H9 (cell line): ENCODE data around the gene ACSBG1. TPM values are rescaled to one million over a fixed set of nuclear protein-coding genes. Genes with fewer than 3 reads are reported as not detected.

Source experiments
- DNase-seq: peaks from one replicate; pipeline ENCODE4 v3.0.0-alpha.2; 2017
- H2AFZ ChIP-seq: one replicate; pipeline ENCODE4 v1.6.1; 2013; ENCODE audit warnings: mild to moderate bottlenecking, low read length, control low read depth, moderate library complexity
- H2AK5ac ChIP-seq: 2 replicates; pipeline ENCODE4 v1.6.1; 2013; ENCODE audit warnings: low read length, control low read depth, mixed read lengths; ENCODE audit not compliant: insufficient read length
- H2BK120ac ChIP-seq: one replicate; pipeline ENCODE4 v1.6.1; 2013; ENCODE audit warnings: low read depth, mild to moderate bottlenecking, low read length, control low read depth, inconsistent platforms; ENCODE audit not compliant: poor library complexity, severe bottlenecking
- H2BK12ac ChIP-seq: 2 replicates; pipeline ENCODE4 v1.6.1; 2013; ENCODE audit warnings: low read length, control low read depth, mixed read lengths, low read depth; ENCODE audit not compliant: insufficient read length
- H2BK15ac ChIP-seq: 2 replicates; pipeline ENCODE4 v1.6.1; 2013; ENCODE audit warnings: low read depth, low read length, control low read depth
- H2BK20ac ChIP-seq: one replicate; pipeline ENCODE4 v1.6.1; 2013; ENCODE audit warnings: low read depth, mild to moderate bottlenecking, low read length, control low read depth, inconsistent platforms; ENCODE audit not compliant: poor library complexity, severe bottlenecking
- H2BK5ac ChIP-seq: 2 replicates; pipeline ENCODE4 v1.6.1; 2013; ENCODE audit warnings: low read length, control low read depth, mixed read lengths; ENCODE audit not compliant: insufficient read length
- H3K14ac ChIP-seq: 2 replicates; pipeline ENCODE4 v1.6.1; 2013; ENCODE audit warnings: low read length, control low read depth; ENCODE audit not compliant: insufficient read depth
- H3K18ac ChIP-seq: 2 replicates; pipeline ENCODE4 v1.6.1; 2013; ENCODE audit warnings: low read depth, mild to moderate bottlenecking, mixed read lengths, low read length, control low read depth; ENCODE audit not compliant: insufficient read length
- H3K23ac ChIP-seq: 2 replicates; pipeline ENCODE4 v1.6.1; 2013; ENCODE audit warnings: low read length, control low read depth, mixed read lengths, low read depth; ENCODE audit not compliant: insufficient read length
- H3K23me2 ChIP-seq: 2 replicates; pipeline ENCODE4 v1.6.1; 2013; ENCODE audit warnings: low read depth, mild to moderate bottlenecking, mixed read lengths, low read length, control low read depth; ENCODE audit not compliant: insufficient read length, poor library complexity, severe bottlenecking
- H3K27ac ChIP-seq: 2 replicates; pipeline ENCODE4 v1.5.1; 2013; ENCODE audit warnings: low read length, control low read depth, mixed read lengths, low read depth; ENCODE audit not compliant: insufficient read length
- H3K27me3 ChIP-seq: 2 replicates; pipeline ENCODE4 v1.6.1; 2013; ENCODE audit warnings: low read length, control low read depth, inconsistent platforms; ENCODE audit not compliant: insufficient read depth
- H3K4ac ChIP-seq: 2 replicates; pipeline ENCODE4 v1.6.1; 2013; ENCODE audit warnings: low read depth, mild to moderate bottlenecking, control low read depth, inconsistent platforms, low read length, moderate library complexity
- H3K4me1 ChIP-seq: 2 replicates; pipeline ENCODE4 v1.6.1; 2013; ENCODE audit warnings: low read length, control low read depth, inconsistent platforms; ENCODE audit not compliant: insufficient read depth
- H3K4me2 ChIP-seq: 2 replicates; pipeline ENCODE4 v1.6.1; 2013; ENCODE audit warnings: low read length, control low read depth, mixed read lengths; ENCODE audit not compliant: insufficient read length, insufficient read depth
- H3K56ac ChIP-seq: 2 replicates; pipeline ENCODE4 v1.6.1; 2013; ENCODE audit warnings: low read depth, mild to moderate bottlenecking, mixed read lengths, low read length, control low read depth; ENCODE audit not compliant: insufficient read length
- H3K79me1 ChIP-seq: 2 replicates; pipeline ENCODE4 v1.6.1; 2013; ENCODE audit warnings: low read depth, mild to moderate bottlenecking, moderate library complexity, low read length, control low read depth, inconsistent platforms; ENCODE audit not compliant: insufficient read depth, poor library complexity, severe bottlenecking
- H3K79me2 ChIP-seq: 2 replicates; pipeline ENCODE4 v1.6.1; 2013; ENCODE audit warnings: low read length, control low read depth, inconsistent platforms; ENCODE audit not compliant: insufficient read depth
- H3K9ac ChIP-seq: 2 replicates; pipeline ENCODE4 v1.6.1; 2013; ENCODE audit warnings: low read length, control low read depth, mixed read lengths; ENCODE audit not compliant: insufficient read length; ENCODE audit errors: extremely low read depth
- H3K9me3 ChIP-seq: one replicate; pipeline ENCODE4 v1.6.1; 2013; ENCODE audit warnings: low read depth, low read length, inconsistent platforms; ENCODE audit not compliant: control insufficient read depth
- H3T11ph ChIP-seq: one replicate; pipeline ENCODE4 v1.6.1; 2013; ENCODE audit warnings: mild to moderate bottlenecking, low read length, control low read depth, inconsistent platforms
- H4K20me1 ChIP-seq: one replicate; pipeline ENCODE4 v1.6.1; 2013; ENCODE audit not compliant: control insufficient read depth, insufficient read length, insufficient read depth
- H4K5ac ChIP-seq: 2 replicates; pipeline ENCODE4 v1.6.1; 2013; ENCODE audit warnings: low read depth, mild to moderate bottlenecking, mixed read lengths, low read length, control low read depth; ENCODE audit not compliant: insufficient read length
- H4K8ac ChIP-seq: replicated peaks from 2 replicates; pipeline ENCODE4 v1.6.1; 2013; ENCODE audit warnings: low read length, control low read depth, mixed read lengths, low read depth; ENCODE audit not compliant: insufficient read length
- H4K91ac ChIP-seq: 2 replicates; pipeline ENCODE4 v1.6.1; 2013; ENCODE audit warnings: low read depth, mild to moderate bottlenecking, moderate library complexity, mixed read lengths, low read length, control low read depth; ENCODE audit not compliant: insufficient read length
- H3K27ac Mint-ChIP-seq, 3 experiments: 2 replicates in 2 of 3; 3 replicates in 1 of 3; pipeline ENCODE4 v1.8.0; 2020 to 2021; ENCODE audit warnings: mixed read lengths in 3 of 3, mild to moderate bottlenecking in 1 of 3, moderate library complexity in 1 of 3
- H3K27me3 Mint-ChIP-seq: 2 replicates; pipeline ENCODE4 v1.8.0; 2021; ENCODE audit warnings: low read depth, mild to moderate bottlenecking, moderate library complexity, mixed read lengths
- H3K36me3 Mint-ChIP-seq, 3 experiments: 2 replicates in 2 of 3; 3 replicates in 1 of 3; pipeline ENCODE4 v1.8.0; 2020 to 2021; ENCODE audit warnings: low read depth in 3 of 3, mixed read lengths in 3 of 3; ENCODE audit not compliant: insufficient read depth in 1 of 3
- H3K4me1 Mint-ChIP-seq, 2 experiments: 2 replicates each; pipeline ENCODE4 v1.8.0; 2020; ENCODE audit warnings: mixed read lengths in 2 of 2
- H3K4me3 Mint-ChIP-seq, 2 experiments: 2 replicates in 1 of 2; 3 replicates in 1 of 2; pipeline ENCODE4 v1.8.0; 2020 to 2021; ENCODE audit warnings: mild to moderate bottlenecking in 2 of 2, mixed read lengths in 2 of 2, moderate library complexity in 1 of 2
- H3K9me3 Mint-ChIP-seq, 2 experiments: 2 replicates in 1 of 2; 3 replicates in 1 of 2; pipeline ENCODE4 v1.8.0; 2020; ENCODE audit warnings: mild to moderate bottlenecking in 2 of 2, mixed read lengths in 2 of 2, moderate library complexity in 1 of 2
- WGBS: extraction: QIAGEN DNeasy Blood & Tissue Kit; methylation state at CpG from one replicate; pipeline ENCODE4 v1.1.7; 2013; ENCODE audit warnings: missing lambda C conversion rate, low lambda C conversion rate, mixed read lengths; ENCODE audit not compliant: insufficient read length; ENCODE audit errors: extremely low coverage; 5-methylcytosine and 5-hydroxymethylcytosine counted together
- total RNA-seq: library from RNA; stranded (reverse); gene quantifications from 2 replicates; pipeline ENCODE4 v1.2.1, GENCODE V29; 2021
- TF ChIP-seq, protein P1 (sequence below): fragments of 200-600 bp; sonication (generic); conservative IDR thresholded peaks from 3 replicates; pipeline ENCODE4 v1.8.0; 2021; ENCODE audit warnings: antibody characterized with exemption, mild to moderate bottlenecking

The ACSBG1 gene
- total RNA-seq, 1 experiment from 2014 or later: 2.2 TPM

DNA sequence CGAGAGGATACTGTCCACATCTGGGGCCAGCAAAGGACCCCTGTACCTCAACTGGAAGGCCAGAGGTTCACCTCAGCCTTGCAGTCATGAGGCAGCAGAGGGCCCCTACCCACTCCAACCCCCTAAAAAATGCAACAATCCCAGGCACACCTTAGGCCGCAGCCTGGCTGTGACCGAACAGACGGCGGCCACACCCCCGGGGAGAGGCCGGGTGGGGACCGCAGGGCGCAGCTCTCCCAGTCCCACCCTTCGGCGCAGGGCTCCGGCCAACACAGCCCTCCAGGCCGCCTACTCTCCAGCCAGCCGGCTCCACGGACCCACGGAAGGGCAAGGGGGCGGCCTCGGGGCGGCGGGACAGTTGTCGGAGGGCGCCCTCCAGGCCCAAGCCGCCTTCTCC is 29.5 kb upstream of the ACSBG1 start:
- Histone ChIP-seq H4K8ac (no peak overlapping the region), H2BK5ac (no peak overlapping the region), H3K4me1 (no peaks in the 10 kb centered on the region), H3K56ac (no peak overlapping the region), H3K4me2 (no peak overlapping the region), H3K9me3 (no peaks in the 10 kb centered on the region), H3K79me1 (no peaks in the 10 kb centered on the region), H3K9ac (no peak overlapping the region), H4K5ac (no peak overlapping the region), H2BK20ac (no peak overlapping the region), H3K27me3 (no peaks in the 10 kb centered on the region), H3K23ac (no peak overlapping the region), H2BK120ac (no peak overlapping the region), H3T11ph (no peak overlapping the region), H2AFZ (no peak overlapping the region), H3K23me2 (peaks cover 4% of the 10 kb centered on the region), H3K14ac (peak overlapping the region; percentile 34; the same call in 1 of the 2 replicates), H3K18ac (no peak overlapping the region), H4K91ac (no peak overlapping the region), H3K79me2 (no peaks in the 10 kb centered on the region), H2AK5ac (no peak overlapping the region), H3K4ac (no peak overlapping the region), H2BK15ac (no peak overlapping the region), H2BK12ac (no peak overlapping the region), H4K20me1 (no peaks in the 10 kb centered on the region), H3K27ac (no peak overlapping the region)
- Mint-ChIP-seq H3K9me3 (no peaks in the 10 kb centered on the region), H3K27ac (no peak overlapping the region), H3K4me3 (no peak overlapping the region), H3K27me3 (no peaks in the 10 kb centered on the region; the same call in 1 of the 2 replicates), H3K36me3 (no peaks in the 10 kb centered on the region), H3K4me1 (0 out of 4 replicates have a peak, but pooled peaks cover 2% of the 10 kb centered on the region in 2 experiments)
- TF ChIP-seq, protein P1, sequence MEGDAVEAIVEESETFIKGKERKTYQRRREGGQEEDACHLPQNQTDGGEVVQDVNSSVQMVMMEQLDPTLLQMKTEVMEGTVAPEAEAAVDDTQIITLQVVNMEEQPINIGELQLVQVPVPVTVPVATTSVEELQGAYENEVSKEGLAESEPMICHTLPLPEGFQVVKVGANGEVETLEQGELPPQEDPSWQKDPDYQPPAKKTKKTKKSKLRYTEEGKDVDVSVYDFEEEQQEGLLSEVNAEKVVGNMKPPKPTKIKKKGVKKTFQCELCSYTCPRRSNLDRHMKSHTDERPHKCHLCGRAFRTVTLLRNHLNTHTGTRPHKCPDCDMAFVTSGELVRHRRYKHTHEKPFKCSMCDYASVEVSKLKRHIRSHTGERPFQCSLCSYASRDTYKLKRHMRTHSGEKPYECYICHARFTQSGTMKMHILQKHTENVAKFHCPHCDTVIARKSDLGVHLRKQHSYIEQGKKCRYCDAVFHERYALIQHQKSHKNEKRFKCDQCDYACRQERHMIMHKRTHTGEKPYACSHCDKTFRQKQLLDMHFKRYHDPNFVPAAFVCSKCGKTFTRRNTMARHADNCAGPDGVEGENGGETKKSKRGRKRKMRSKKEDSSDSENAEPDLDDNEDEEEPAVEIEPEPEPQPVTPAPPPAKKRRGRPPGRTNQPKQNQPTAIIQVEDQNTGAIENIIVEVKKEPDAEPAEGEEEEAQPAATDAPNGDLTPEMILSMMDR: no peak
- DNase-seq: no peak
- no CpG with 5 or more reads among the region's 23 CpGs for WGBS
